GM12892 (cell line): ENCODE measurements around the gene IMPDH1.

Experiments
- POLR2A ChIP-seq: IDR thresholded peaks from 2 replicates; pipeline ENCODE4 v1.6.1; 2011; ENCODE audit warnings: low read depth, low read length, control low read depth
- POLR2AphosphoS5 ChIP-seq: IDR thresholded peaks from 2 replicates; pipeline ENCODE4 v1.6.1; 2011; ENCODE audit warnings: low read depth, low read length, control low read depth

DNA sequence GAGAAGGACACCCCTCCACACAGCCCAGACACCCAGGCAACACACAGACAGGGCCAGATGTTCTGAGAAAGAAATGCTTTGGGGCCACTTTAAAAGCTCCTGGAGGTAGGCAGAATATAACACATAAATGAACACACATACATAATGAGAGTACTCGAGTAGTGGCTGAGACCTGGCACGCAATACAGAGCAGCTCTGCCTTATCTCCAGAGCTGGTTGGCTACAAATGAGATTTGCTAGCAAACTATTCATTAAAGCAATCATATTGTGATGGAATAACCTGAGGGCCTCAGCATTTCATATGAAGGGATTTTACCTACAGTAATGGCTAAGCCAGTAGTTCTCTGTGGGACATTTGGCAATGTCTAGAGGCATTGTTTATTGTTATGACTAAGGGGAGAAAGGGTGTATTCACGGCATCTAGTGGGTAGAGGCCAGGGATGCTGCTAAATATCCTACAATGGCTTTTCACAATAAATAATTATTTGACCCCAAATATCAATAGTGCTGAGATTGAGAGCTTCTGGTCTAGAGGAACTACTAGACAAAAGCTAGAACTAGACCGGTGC, 5.5 kb upstream of the IMPDH1 start:
- no peak for TF ChIP-seq POLR2A
- no peak for TF ChIP-seq POLR2AphosphoS5
